ENCODE measurements around the gene TBC1D20. TPM values are rescaled to one million over a fixed set of nuclear protein-coding genes. Genes with fewer than 3 reads are reported as not detected.

Gene TBC1D20
- polyA plus RNA-seq, 3 donors, result 11.6 to 27.3 (median 25.0) TPM

GRCh38 chr20:444862-445426 is 17.4 kb downstream of the TBC1D20 start:
- 67 to 74% (median 68%) methylated on average over 12 of the region's 12 CpGs for WGBS, 3 donors
- no peak overlapping the region for H3K27ac ChIP-seq (ENCODE audit: low read depth, low read length)

GRCh38 chr20:444117-444516 is 18.2 kb downstream of the TBC1D20 start:
- no peak overlapping the region for H3K27ac ChIP-seq (ENCODE audit: low read depth, low read length)
- WGBS, 3 donors, result 79 to 89% (median 80%) methylated on average over 3 of the region's 3 CpGs

- no peak overlapping the region for H3K27ac ChIP-seq (ENCODE audit: low read depth, low read length)
- WGBS, 3 donors, result 78 to 89% (median 81%) methylated on average over 4 of the region's 4 CpGs
Measured at GRCh38 chr20:443223-443775, 19.0 kb downstream of the TBC1D20 start.

GRCh38 chr20:440636-441035 is 21.7 kb downstream of the TBC1D20 start:
- WGBS, 3 donors, result 93 to 95% (median 95%) methylated on average over 13 of the region's 13 CpGs
- H3K27ac ChIP-seq (ENCODE audit: low read depth, low read length), result no peak overlapping the region

GRCh38 chr20:440148-440547 is 22.2 kb downstream of the TBC1D20 start:
- WGBS, 3 donors, result 93 to 97% (median 96%) methylated on average over 7 of the region's 7 CpGs
- no peak overlapping the region for H3K27ac ChIP-seq (ENCODE audit: low read depth, low read length)

GRCh38 chr20:438571-439469 is 23.5 kb downstream of the TBC1D20 start:
- no peak overlapping the region for H3K27ac ChIP-seq (ENCODE audit: low read depth, low read length)
- 45 to 83% (median 48%) methylated on average over 18 of the region's 18 CpGs for WGBS, 3 donors

GRCh38 chr20:437787-438486 is 24.4 kb downstream of the TBC1D20 start:
- H3K27ac ChIP-seq (ENCODE audit: low read depth, low read length), result no peak overlapping the region
- WGBS, 3 donors, result 54 to 72% (median 58%) methylated on average over 6 of the region's 6 CpGs

GRCh38 chr20:436476-436875 is 25.9 kb downstream of the TBC1D20 start:
- H3K27ac ChIP-seq (ENCODE audit: low read depth, low read length), result no peak overlapping the region
- 92 to 97% (median 94%) methylated on average over 5 of the region's 5 CpGs for WGBS, 3 donors

GRCh38 chr20:435558-435957 is 26.8 kb downstream of the TBC1D20 start:
- 76 to 87% (median 84%) methylated on average over 7 of the region's 7 CpGs for WGBS, 3 donors
- H3K27ac ChIP-seq (ENCODE audit: low read depth, low read length), result no peak overlapping the region

- 89 to 90% (median 90%) methylated on average over 16 of the region's 16 CpGs for WGBS, 3 donors
- no peak overlapping the region for H3K27ac ChIP-seq (ENCODE audit: low read depth, low read length)
Measured at GRCh38 chr20:434661-435419, 27.5 kb downstream of the TBC1D20 start.

- no peak overlapping the region for H3K27ac ChIP-seq (ENCODE audit: low read depth, low read length)
- WGBS, 3 donors, result 79 to 82% (median 81%) methylated on average over 10 to 11 of the region's 11 CpGs
Measured at GRCh38 chr20:434221-434620, 28.1 kb downstream of the TBC1D20 start.

GRCh38 chr20:433300-433975 is 28.9 kb downstream of the TBC1D20 start:
- 74 to 84% (median 77%) methylated on average over 12 of the region's 12 CpGs for WGBS, 3 donors
- no peak overlapping the region for H3K27ac ChIP-seq (ENCODE audit: low read depth, low read length)

- H3K27ac ChIP-seq (ENCODE audit: low read depth, low read length), result no peak overlapping the region
- 90 to 91% (median 90%) methylated on average over 11 of the region's 11 CpGs for WGBS, 3 donors
Measured at GRCh38 chr20:432677-433299, 29.5 kb downstream of the TBC1D20 start.

- WGBS, 3 donors, result 86 to 92% (median 89%) methylated on average over 13 of the region's 13 CpGs
- no peak overlapping the region for H3K27ac ChIP-seq (ENCODE audit: low read depth, low read length)
Measured at GRCh38 chr20:432208-432607, 30.1 kb downstream of the TBC1D20 start.

- WGBS, 3 donors, result 60 to 77% (median 73%) methylated on average over 17 of the region's 17 CpGs
- no peak overlapping the region for H3K27ac ChIP-seq (ENCODE audit: low read depth, low read length)
Measured at GRCh38 chr20:431012-431904, 31.1 kb downstream of the TBC1D20 start.

Measured in adipose tissue (tissue), 3 donors.